MCF 10A (cell line): ENCODE measurements around the gene C7orf25. TPM values are rescaled to one million over a fixed set of nuclear protein-coding genes. Genes with fewer than 3 reads are reported as not detected.

Experiments
- BruUV-seq: library from RNA; stranded (reverse); fragments of 400-500 nt; replicated peaks from 2 replicates; lab custom pipeline; 2021; lab: Mats Ljungman, UMichigan
- CTCF ChIA-PET: fragments of 300-600 bp; sonication (Branson Sonifier 250); formaldehyde crosslinking; extraction: SDS; loops from one replicate; lab custom pipeline; 2021; ENCODE audit warnings: antibody characterized with exemption, inconsistent platforms; lab: Yijun Ruan, JAX
- POLR2A ChIA-PET: fragments of 300-600, 350-650 bp; sonication (Branson Sonifier 250); formaldehyde crosslinking; extraction: SDS; loops from one replicate; lab custom pipeline; 2020; ENCODE audit warnings: antibody characterized with exemption, inconsistent platforms; lab: Yijun Ruan, JAX
- DNase-seq: peaks from one replicate; pipeline ENCODE4 v3.0.0-alpha.2; 2018; ENCODE audit not compliant: unreplicated experiment
- H3K27ac Mint-ChIP-seq: one replicate; pipeline ENCODE4 v1.8.0; 2022; ENCODE audit warnings: mild to moderate bottlenecking, low read depth, mixed read lengths; ENCODE audit not compliant: unreplicated experiment
- H3K27me3 Mint-ChIP-seq: one replicate; pipeline ENCODE4 v1.8.0; 2022; ENCODE audit warnings: mixed read lengths; ENCODE audit not compliant: insufficient read depth, unreplicated experiment
- H3K36me3 Mint-ChIP-seq: one replicate; pipeline ENCODE4 v1.8.0; 2022; ENCODE audit warnings: mild to moderate bottlenecking, moderate library complexity, mixed read lengths; ENCODE audit not compliant: insufficient read depth, unreplicated experiment
- H3K4me1 Mint-ChIP-seq: one replicate; pipeline ENCODE4 v1.8.0; 2022; ENCODE audit warnings: mixed read lengths; ENCODE audit not compliant: insufficient read depth, unreplicated experiment
- H3K4me3 Mint-ChIP-seq: one replicate; pipeline ENCODE4 v1.8.0; 2022; ENCODE audit warnings: mild to moderate bottlenecking, moderate library complexity, mixed read lengths; ENCODE audit not compliant: unreplicated experiment
- H3K9me3 Mint-ChIP-seq: one replicate; pipeline ENCODE4 v1.8.0; 2022; ENCODE audit warnings: mixed read lengths; ENCODE audit not compliant: unreplicated experiment
- CTCF ChIP-seq: fragments of 200-600 bp; IDR thresholded peaks from one replicate; pipeline ENCODE4 v1.8.0; 2022; ENCODE audit warnings: antibody characterized with exemption, mild to moderate bottlenecking; ENCODE audit not compliant: unreplicated experiment
- intact Hi-C: fragments of 100-400 bp; cut with micrococcal nuclease; formaldehyde crosslinking; loops from 2 replicates; pipeline ENCODE4 v1.14.1; 2022
- total RNA-seq: library from RNA; stranded (reverse); gene quantifications from 2 replicates; pipeline ENCODE4 v1.2.3, GENCODE V29; 2022

The C7orf25 gene
- total RNA-seq, 1 experiment from 2014 or later: 5.4 TPM

DNA sequence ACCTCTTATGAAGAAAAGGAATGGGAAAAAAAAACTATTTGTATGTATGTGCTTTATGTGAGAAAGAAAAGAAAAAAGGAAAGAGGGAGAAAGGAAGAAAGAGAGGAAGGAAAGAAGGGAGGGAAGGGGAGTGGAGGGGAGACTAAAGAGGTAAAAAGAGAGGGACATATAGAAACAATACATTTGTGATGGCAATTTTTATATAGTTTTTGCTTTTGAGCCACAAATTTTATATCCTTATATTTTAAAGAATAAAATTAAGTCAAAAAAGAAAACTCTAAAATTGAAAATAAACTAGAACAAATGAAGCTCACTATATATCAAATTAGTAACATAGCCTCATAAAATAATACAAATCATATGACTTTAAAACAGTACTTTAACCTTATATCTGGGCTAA, 11.0 kb downstream of the C7orf25 start:
- POLR2A ChIA-PET: interaction anchor here (0.6 to 1.0 kb wide), 3 partner anchors 10 to 682 kb away, joined by 3 read pairs; partner anchors contain the start of gene STK17A
- no TSS peak for BruUV-seq
- no peaks in the 10 kb centered on the region for H3K4me1 Mint-ChIP-seq
- peaks cover 11% of the 10 kb centered on the region for H3K27me3 Mint-ChIP-seq
- CTCF ChIA-PET: interaction anchor here (0.9 to 1.9 kb wide), 2 partner anchors 24 to 121 kb away, joined by 3 to 6 read pairs; no protein-coding TSS in a partner anchor
- intact Hi-C loops: no loop called here
- no peak for DNase-seq
- no peak for TF ChIP-seq CTCF
- H3K36me3 Mint-ChIP-seq: no peaks in the 10 kb centered on the region
- H3K9me3 Mint-ChIP-seq: no peaks in the 10 kb centered on the region
- H3K27ac Mint-ChIP-seq: no peak overlapping the region
- H3K4me3 Mint-ChIP-seq: no peak overlapping the region

DNA sequence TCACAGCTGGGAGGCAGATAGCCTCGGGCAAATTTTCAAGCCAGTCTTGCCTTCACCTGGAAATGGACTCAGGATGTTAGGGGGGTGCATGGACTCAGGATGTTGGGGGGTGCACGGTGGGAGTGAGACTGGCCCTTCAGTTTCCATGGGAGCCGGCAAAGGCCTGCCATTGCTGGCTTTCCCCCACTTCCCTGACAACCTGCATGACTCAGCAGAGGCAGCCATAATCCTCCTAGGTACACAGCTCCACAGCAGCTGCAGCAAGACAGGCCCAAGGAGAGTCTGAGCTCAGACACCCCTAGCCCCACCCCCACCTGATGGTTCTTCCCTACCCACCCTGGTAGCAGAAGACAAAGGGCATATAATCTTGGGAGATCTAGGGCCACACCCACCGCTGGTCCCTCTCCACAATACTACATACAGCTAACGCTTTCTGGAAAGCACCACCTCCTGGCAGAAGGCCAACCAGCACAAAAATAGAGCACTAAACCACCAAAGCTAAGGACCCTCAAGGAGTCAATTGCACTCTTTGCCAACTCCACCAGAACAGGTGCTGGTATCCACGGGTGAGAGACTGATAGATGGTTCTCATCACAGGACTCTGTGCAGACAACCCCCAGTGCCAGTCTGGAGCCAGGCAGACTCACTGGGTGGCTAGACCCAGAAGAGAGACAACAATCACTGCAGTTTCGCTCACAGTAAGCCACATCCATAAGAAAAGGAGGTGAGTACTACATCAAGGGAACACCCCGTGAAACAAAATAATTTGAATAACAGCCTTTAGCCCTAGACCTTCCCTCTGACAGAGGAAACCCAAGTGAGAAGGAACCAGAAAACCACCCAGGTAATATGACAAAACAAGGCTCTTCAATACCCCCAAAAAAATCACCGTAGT, 18.3 kb downstream of the C7orf25 start:
- BruUV-seq: no TSS peak
- H3K27ac Mint-ChIP-seq: no peak overlapping the region

GRCh38 chr7:42886893-42887505, 24.9 kb downstream of the C7orf25 start:
- intact Hi-C loops: loop anchor here (10.0 kb wide), 2 partner anchors 312 to 612 kb away; no protein-coding TSS in a partner anchor

More for the DNA sequence above, 18.3 kb downstream of the C7orf25 start:
- no peaks in the 10 kb centered on the region for H3K4me1 Mint-ChIP-seq
- H3K27me3 Mint-ChIP-seq: no peaks in the 10 kb centered on the region
- H3K36me3 Mint-ChIP-seq: no peaks in the 10 kb centered on the region
- CTCF ChIA-PET: interaction anchor here (0.7 to 2.2 kb wide), 3 partner anchors 11 to 953 kb away, joined by 3 to 8 read pairs (median 7); no protein-coding TSS in a partner anchor
- H3K9me3 Mint-ChIP-seq: no peaks in the 10 kb centered on the region
- POLR2A ChIA-PET: interaction anchor here (1.1 kb wide), 1 partner anchor 26 kb away, joined by 3 read pairs; no protein-coding TSS in a partner anchor
- no peak overlapping the region for H3K4me3 Mint-ChIP-seq
- no peak for TF ChIP-seq CTCF
- DNase-seq: no peak
- intact Hi-C loops: no loop called here

More at GRCh38 chr7:42886893-42887505, 24.9 kb downstream of the C7orf25 start:
- H3K36me3 Mint-ChIP-seq: no peaks in the 10 kb centered on the region
- H3K27ac Mint-ChIP-seq: no peak overlapping the region
- ChIA-PET POLR2A (interaction anchor here (0.7 to 1.5 kb wide), 4 partner anchors 22 to 946 kb away, joined by 4 to 5 read pairs (median 4); partner anchors contain the start of genes MRPL32 and PSMA2), CTCF (interaction anchor here (0.6 to 3.4 kb wide), 12 partner anchors 10 to 946 kb away, joined by 3 to 19 read pairs (median 3); no protein-coding TSS in a partner anchor)
- no peak for DNase-seq
- no peaks in the 10 kb centered on the region for H3K9me3 Mint-ChIP-seq
- no TSS peak for BruUV-seq
- peaks cover 9% of the 10 kb centered on the region for H3K4me1 Mint-ChIP-seq
- no peak for TF ChIP-seq CTCF
- no peaks in the 10 kb centered on the region for H3K27me3 Mint-ChIP-seq
- H3K4me3 Mint-ChIP-seq: no peak overlapping the region
